DMS79 (cell line): ENCODE results near the gene OLFM4.

Source experiments
- DNase-seq: peaks from one replicate; lab custom pipeline; 2025; lab: John Stamatoyannopoulos, UW

OLFM4 gene

DNA sequence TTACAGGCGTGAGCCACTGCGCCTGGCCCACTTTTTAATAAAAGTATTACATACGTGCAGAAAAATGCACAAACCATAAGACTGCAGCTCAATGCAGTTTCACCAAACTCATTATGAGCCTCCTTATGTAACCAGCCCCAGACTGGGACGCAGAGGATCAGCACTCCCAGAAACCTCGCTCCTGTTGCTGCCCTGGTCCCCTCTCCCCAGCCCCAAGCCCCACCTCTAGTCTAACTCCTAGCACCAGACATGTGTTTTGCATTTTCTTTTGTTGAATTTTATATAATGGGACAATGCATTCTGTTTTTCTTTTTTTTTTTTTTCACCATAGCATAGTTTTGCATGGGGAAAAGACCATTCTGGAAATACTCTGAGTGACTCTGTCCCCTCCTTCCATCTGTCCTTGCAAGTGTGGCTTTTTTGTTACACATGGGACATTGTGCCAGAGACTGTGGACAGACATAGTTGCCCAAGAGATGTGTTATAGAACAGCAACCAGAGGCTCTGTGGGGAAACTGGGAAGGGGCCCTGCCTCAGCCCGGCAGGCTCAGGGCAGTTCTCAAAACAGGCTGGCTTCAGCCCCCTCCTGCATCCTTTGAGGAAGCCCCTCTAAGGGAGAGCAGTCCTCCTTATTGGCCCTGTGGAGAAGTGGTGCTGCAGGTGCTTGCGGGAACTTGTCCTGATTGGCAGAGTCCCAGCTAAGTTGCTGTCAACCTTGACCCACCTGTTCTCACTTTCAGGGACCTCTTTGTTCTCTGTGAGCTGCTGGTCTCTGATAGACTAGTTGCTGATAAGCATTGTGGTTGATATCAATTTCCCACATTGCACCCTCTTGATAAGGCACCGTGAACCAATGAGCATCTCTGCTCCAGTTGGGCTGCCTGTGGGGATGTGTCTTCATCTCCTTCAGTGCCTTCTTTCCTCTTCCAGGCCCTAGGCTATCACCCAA lies 13.8 kb upstream of the OLFM4 start:
- DNase-seq = peak; percentile 50

GRCh38 chr13:53015971-53016370 lies 12.6 kb upstream of the OLFM4 start:
- no peak for DNase-seq

DNA sequence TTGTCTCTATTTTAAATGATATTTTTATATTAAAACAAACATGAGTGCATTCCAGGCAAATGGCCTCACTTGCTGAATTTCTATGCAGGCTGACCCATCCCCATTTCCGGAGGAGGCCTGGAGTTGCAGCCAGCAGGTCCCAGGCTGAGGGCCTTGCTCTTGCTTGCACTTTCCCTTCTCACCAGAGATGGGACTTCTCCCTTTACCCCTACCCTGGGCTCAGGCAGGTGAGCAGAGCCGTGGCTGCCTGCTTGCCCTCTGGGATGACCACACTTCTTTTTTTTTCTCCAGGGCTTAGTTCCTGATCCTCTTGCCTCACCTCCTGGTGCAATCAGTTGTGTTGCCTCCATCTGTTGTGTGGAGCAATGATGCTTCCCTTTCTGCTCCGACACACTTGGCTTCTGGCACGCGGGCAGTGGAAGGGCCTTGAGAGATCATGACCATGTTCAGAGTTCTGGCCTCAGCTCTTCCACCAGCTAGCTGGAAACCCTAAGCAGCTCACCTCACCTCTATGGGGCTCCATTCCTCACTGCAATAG lies 11.1 kb upstream of the OLFM4 start:
- no peak for DNase-seq

GRCh38 chr13:53018690-53019647 lies 9.6 kb upstream of the OLFM4 start:
- DNase-seq = no peak

DNA sequence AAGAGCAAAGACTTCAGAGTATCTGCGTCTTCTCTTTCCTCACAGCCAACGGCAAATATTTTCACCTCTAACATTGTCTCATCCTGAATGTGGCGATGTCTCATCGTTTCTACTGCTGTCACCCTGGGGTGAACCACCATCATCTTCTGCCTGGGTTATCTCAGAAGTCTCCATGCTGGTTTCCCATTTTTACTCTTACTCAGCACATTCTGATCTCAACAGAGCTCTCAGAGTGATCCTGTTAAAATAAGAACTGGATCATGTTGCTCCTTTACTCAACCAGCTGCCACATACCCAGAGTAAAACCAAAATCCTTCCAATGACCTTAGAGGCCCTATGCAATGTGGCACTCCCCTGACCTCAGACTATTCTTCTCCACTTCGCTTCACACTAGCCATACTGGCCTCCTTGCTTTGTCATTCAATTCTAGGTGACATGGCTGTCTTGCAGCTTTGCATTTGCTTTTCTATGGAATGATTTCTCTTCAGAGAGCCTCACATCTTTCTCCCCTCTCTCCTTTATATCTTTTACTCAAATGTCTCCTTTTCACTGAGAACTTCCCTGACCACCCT lies 7.8 kb upstream of the OLFM4 start:
- DNase-seq = no peak

DNA sequence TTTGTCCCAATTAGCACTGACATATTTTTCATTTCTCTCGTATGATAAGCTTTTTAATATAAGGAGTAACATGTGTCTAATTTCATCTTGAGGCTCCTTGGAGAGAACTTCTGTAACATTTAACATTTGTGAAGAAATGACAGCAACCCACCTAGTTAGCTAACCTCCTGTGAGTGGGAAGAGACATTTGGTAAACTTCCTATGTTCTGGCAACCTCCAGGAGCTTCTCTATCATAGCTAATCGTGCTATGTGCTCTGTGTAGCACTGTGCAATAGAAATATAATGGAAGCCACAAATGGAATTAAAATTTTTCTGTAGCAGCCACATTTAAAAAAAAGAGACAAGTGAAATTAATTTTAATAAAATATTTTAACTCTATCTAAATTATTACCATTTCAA lies 5.4 kb upstream of the OLFM4 start:
- no peak for DNase-seq

GRCh38 chr13:53028063-53028462 lies 550 bp upstream of the OLFM4 start:
- DNase-seq = no peak

GRCh38 chr13:53032849-53033248 lies 4.2 kb downstream of the OLFM4 start:
- no peak for DNase-seq

DNA sequence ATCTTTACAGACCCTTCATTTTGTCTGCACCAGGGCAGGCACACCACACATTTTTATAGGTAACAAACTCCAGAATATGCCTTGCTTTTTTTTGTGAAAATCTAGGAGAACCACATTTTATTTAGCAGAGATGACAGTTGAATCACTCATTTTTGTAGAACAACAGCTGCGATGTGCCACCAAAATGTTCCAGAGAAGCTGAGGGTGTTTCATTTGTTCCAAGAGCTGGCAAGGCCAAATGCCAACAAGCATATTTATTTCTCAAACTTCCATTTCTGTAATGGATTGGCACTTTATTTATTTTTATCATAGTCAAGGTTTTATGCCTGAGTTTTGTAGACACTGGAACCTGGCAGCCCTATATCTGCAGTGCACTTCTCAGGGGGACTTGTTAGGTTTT lies 10.4 kb downstream of the OLFM4 start:
- no peak for DNase-seq

GRCh38 chr13:53041968-53042516 lies 13.4 kb downstream of the OLFM4 start:
- DNase-seq = no peak

DNA sequence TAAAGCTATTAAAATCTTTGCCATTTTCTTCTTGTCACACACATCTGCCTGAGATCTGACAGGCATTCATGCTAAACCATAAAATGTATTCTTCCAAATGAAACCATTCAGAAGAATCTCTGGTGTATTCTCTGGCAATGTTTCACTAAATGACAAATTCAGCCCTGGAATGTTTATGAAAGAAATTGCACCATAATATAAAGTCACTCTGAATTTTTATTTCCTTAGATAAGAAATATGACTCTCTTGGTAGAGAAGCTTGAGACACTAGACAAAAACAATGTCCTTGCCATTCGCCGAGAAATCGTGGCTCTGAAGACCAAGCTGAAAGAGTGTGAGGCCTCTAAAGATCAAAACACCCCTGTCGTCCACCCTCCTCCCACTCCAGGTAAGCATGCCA lies 14.3 kb downstream of the OLFM4 start:
- no peak for DNase-seq

DNA sequence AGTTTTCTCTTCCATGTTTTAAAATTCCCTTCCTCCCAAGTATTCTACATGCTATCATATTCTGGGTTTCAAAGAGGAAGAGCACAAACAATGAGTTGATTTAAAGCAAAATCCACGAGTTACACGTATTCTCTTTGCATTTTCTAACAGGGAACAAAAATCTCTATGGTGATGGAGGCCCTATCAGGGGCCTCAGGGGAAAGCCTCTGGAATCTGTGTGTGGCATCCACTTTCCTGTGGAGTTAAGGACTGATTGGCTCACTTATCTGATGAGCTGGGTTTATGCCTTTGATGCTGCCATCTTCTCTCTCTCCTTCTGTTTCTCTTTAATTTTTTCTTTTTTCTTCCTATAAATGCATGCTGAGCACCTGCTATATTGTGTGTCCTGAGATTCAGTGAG lies 14.8 kb downstream of the OLFM4 start:
- no peak for DNase-seq

DNA sequence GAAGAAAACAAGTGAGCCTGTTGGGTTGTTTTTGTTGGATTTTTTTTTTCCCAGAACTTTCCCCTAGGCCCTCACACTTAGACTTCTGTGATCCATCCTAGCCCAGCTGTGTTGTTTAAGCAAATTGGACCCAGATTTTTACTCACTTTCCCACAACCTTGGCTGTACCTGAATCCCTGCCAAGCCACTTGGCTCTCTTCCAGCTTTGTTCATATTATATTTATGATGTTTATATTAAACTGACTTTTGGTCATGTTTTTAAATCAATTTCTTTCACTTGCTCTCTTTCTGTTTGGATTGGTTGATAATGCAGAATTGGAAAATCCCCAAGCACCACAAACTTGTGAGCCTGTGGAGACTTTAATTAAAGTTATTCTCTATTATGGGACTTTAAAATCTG lies 16.6 kb downstream of the OLFM4 start:
- peak; percentile 15 for DNase-seq

DNA sequence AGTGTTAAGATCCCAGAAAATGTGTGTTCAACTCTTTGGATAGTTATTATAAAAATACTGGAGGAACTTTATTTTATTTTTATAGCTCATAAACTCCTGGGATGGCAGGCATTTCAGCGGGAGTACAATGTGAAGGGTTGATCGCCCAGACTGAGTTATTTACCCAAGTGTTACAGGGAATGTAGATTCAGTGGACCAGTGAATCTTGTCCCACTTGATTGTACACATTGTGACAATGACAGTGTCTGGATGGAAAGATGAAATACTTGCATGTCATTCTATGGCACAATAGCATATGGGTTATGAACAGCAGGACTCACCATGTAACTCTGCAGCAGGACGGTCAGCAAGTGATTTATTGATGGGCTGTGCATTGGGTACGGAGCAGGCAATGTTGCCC lies 20.3 kb downstream of the OLFM4 start:
- DNase-seq = no peak

DNA sequence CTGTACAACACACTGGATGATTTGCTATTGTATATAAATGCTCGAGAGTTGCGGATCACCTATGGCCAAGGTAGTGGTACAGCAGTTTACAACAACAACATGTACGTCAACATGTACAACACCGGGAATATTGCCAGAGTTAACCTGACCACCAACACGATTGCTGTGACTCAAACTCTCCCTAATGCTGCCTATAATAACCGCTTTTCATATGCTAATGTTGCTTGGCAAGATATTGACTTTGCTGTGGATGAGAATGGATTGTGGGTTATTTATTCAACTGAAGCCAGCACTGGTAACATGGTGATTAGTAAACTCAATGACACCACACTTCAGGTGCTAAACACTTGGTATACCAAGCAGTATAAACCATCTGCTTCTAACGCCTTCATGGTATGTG lies 21.5 kb downstream of the OLFM4 start:
- DNase-seq = no peak

DNA sequence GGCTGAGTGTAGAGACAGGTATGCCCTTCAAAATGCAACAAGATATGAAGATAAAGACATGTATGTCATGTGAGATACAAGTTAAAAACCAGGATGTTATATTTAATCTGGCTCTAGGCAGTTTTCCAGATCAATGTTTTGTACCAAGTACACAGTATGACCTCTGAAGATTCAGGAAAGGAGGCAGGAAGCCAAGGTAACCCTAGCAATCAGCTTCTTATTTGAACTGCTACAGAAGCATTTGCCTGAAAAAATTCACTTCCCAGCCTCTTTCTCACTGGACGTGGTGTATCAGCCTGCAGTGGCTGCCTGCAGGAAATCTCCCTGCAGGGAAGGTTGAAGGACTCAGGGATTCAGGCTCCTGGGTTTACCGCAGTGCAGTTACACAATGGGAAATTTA lies 24.1 kb downstream of the OLFM4 start:
- no peak for DNase-seq

DNA sequence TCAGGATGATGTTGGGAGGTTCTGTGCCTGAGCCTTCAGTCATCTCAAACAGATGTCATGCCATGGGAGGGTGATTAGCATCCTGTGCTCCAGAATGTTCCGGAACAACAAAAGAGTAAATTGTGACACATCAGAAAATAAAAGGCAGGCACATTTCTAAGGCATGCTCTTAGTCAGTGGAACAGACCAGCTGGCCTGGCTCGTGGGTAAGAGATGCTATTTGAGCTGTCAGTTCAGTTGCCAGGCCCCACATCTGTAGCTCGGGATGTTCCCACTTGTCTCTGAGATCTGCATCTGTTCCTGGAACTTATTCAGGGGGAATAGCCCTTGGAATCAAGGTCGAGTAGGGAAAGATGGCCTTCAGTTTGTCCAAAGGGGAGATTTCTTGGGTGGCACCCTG lies 26.0 kb downstream of the OLFM4 start:
- DNase-seq = no peak

- DNase-seq = no peak
These were observed 29.6 kb downstream of the OLFM4 start for GRCh38 chr13:53058065-53058679.

- no peak for DNase-seq
These were observed 32.4 kb downstream of the OLFM4 start for GRCh38 chr13:53060840-53061490.

GRCh38 chr13:53064731-53065130 lies 36.1 kb downstream of the OLFM4 start:
- peak; percentile 29 for DNase-seq

- DNase-seq = peak; percentile 39
These were observed 37.8 kb downstream of the OLFM4 start for GRCh38 chr13:53066411-53066810.
